HepG2 (cell line): ENCODE measurements around the gene FSTL1. TPM values are rescaled to one million over a fixed set of nuclear protein-coding genes. Genes with fewer than 3 reads are reported as not detected.
A peak's percentile ranks its signal among the peaks of the same experiment; 100 is the strongest.

ENCODE experiments used
- BRD4 ChIP-seq: sonication (generic); formaldehyde crosslinking; IDR thresholded peaks from 2 replicates; pipeline ENCODE4 v1.4.0; 2020; ENCODE audit warnings: missing genetic modification reagents
- CREB1 ChIP-seq, 2 experiments: fragments of 450-650 bp in 1 of 2; IDR thresholded peaks; 2 replicates each; pipeline ENCODE4 v1.6.1; 2016 to 2017; ENCODE audit warnings: control low read depth in 1 of 2, mild to moderate bottlenecking in 1 of 2, missing compliant biosample characterization in 1 of 2, missing genetic modification characterization in 1 of 2
- CREM ChIP-seq, 2 experiments: sonication (generic) in 1 of 2; formaldehyde crosslinking in 1 of 2; IDR thresholded peaks; 2 replicates each; pipeline versions ENCODE4 v1.4.0 to v1.6.1; 2016 to 2020; ENCODE audit warnings: antibody characterized with exemption in 1 of 2, mild to moderate bottlenecking in 1 of 2, missing genetic modification reagents in 1 of 2
- ERF ChIP-seq: IDR thresholded peaks from 2 replicates; pipeline ENCODE4 v1.6.1; 2018; ENCODE audit warnings: missing biosample characterization, missing genetic modification reagents
- ETV5 ChIP-seq: IDR thresholded peaks from 2 replicates; pipeline ENCODE4 v1.6.1; 2018; ENCODE audit warnings: missing biosample characterization, missing genetic modification reagents, inconsistent platforms, borderline replicate concordance
- FOXM1 ChIP-seq: sonication (generic); formaldehyde crosslinking; IDR thresholded peaks from 2 replicates; pipeline ENCODE4 v1.5.0; 2020; ENCODE audit warnings: missing genetic modification reagents
- GATA4 ChIP-seq: sonication (generic); IDR thresholded peaks from 2 replicates; pipeline ENCODE4 v1.6.1; 2016; ENCODE audit warnings: antibody characterized with exemption, low read depth, borderline replicate concordance
- GFI1 ChIP-seq: sonication (generic); formaldehyde crosslinking; IDR thresholded peaks from 2 replicates; pipeline ENCODE4 v1.5.0; 2020; ENCODE audit warnings: missing genetic modification reagents, mild to moderate bottlenecking, borderline replicate concordance
- HDAC2 ChIP-seq: sonication (generic); formaldehyde crosslinking; IDR thresholded peaks from 2 replicates; pipeline ENCODE4 v1.4.0; 2020; ENCODE audit warnings: missing genetic modification reagents
- NFYC ChIP-seq: IDR thresholded peaks from 2 replicates; pipeline ENCODE4 v1.6.1; 2016; ENCODE audit warnings: missing genetic modification reagents, missing compliant biosample characterization
- NR2C2 ChIP-seq: sonication (generic); formaldehyde crosslinking; IDR thresholded peaks from 2 replicates; pipeline ENCODE4 v1.4.0; 2020; ENCODE audit warnings: missing genetic modification reagents, mild to moderate bottlenecking, moderate library complexity, borderline replicate concordance
- PHF8 ChIP-seq: sonication (generic); formaldehyde crosslinking; IDR thresholded peaks from 2 replicates; pipeline ENCODE4 v1.5.0; 2020; ENCODE audit warnings: missing genetic modification reagents
- RFXAP ChIP-seq: sonication (generic); formaldehyde crosslinking; IDR thresholded peaks from 2 replicates; pipeline ENCODE4 v1.4.0; 2020; ENCODE audit warnings: missing genetic modification reagents, borderline replicate concordance
- SAP130 ChIP-seq: IDR thresholded peaks from 2 replicates; pipeline ENCODE4 v1.6.1; 2016; ENCODE audit warnings: low read depth
- SMC3 ChIP-seq: IDR thresholded peaks from 2 replicates; pipeline ENCODE4 v1.6.1; 2011; ENCODE audit warnings: low read length, improper control_type of control experiment
- SNRNP70 ChIP-seq: fragments of 200-400 bp; formaldehyde crosslinking; IDR thresholded peaks from 2 replicates; pipeline ENCODE4 v1.6.1; 2017; ENCODE audit warnings: mild to moderate bottlenecking, low read depth, low read length, moderate library complexity
- STAT5B ChIP-seq: sonication (generic); formaldehyde crosslinking; IDR thresholded peaks from 2 replicates; pipeline ENCODE4 v1.4.0; 2020; ENCODE audit warnings: missing genetic modification reagents
- XRCC5 ChIP-seq: fragments of 200-400 bp; formaldehyde crosslinking; optimal IDR thresholded peaks from 2 replicates; pipeline ENCODE3; 2017; ENCODE audit warnings: mild to moderate bottlenecking, low read length
- ZMYM4 ChIP-seq: sonication (generic); formaldehyde crosslinking; IDR thresholded peaks from 2 replicates; pipeline ENCODE4 v1.8.1; 2023; ENCODE audit warnings: mild to moderate bottlenecking, missing genetic modification reagents
- ZNF224 ChIP-seq: sonication (generic); formaldehyde crosslinking; IDR thresholded peaks from 2 replicates; pipeline ENCODE4 v1.5.0; 2020; ENCODE audit warnings: mild to moderate bottlenecking, missing genetic modification reagents
- ZNF230 ChIP-seq: sonication (generic); formaldehyde crosslinking; IDR thresholded peaks from 2 replicates; pipeline ENCODE4 v1.4.0; 2020; ENCODE audit warnings: mild to moderate bottlenecking, missing genetic modification reagents
- ZNF263 ChIP-seq: sonication (generic); formaldehyde crosslinking; IDR thresholded peaks from 2 replicates; pipeline ENCODE4 v1.4.0; 2020; ENCODE audit warnings: missing genetic modification reagents
- ZNF563 ChIP-seq: sonication (generic); formaldehyde crosslinking; IDR thresholded peaks from 2 replicates; pipeline ENCODE4 v1.8.0; 2022; ENCODE audit warnings: mild to moderate bottlenecking, moderate library complexity, missing genetic modification reagents
- polyA plus RNA-seq, 8 experiments: library from polyadenylated mRNA; depleted of rRNA in 3 of 8; stranded (reverse) in 7 of 8; unstranded in 1 of 8; fragments of >200 nt; fragmentation: Illumina TruSeq in 4 of 8; extraction: Trizol in 4 of 8; gene quantifications; 2 replicates each; pipeline versions ENCODE4 v1.2.1 to v1.2.3, GENCODE V29; 2011 to 2016; ENCODE audit warnings: low read depth in 4 of 8, missing spikeins in 1 of 8, mixed read lengths in 1 of 8; ENCODE audit not compliant: insufficient read depth in 1 of 8
- total RNA-seq, 5 experiments: library from RNA; depleted of rRNA; stranded (reverse); fragments of >200 nt; fragmentation: Illumina TruSeq; extraction: Trizol; gene quantifications; 2 replicates each; pipeline ENCODE4 v1.2.3, GENCODE V29; 2016; ENCODE audit warnings: low read depth in 1 of 5
- TF ChIP-seq, protein P1 (sequence below): IDR thresholded peaks from 2 replicates; pipeline ENCODE4 v1.6.1; 2018; ENCODE audit warnings: missing genetic modification reagents
- TF ChIP-seq, protein P2 (sequence below): sonication (generic); formaldehyde crosslinking; IDR thresholded peaks from 2 replicates; pipeline ENCODE4 v1.4.0; 2020; ENCODE audit warnings: missing genetic modification reagents
- TF ChIP-seq, protein P3 (sequence below): sonication (generic); formaldehyde crosslinking; IDR thresholded peaks from 2 replicates; pipeline ENCODE4 v1.5.0; 2020; ENCODE audit warnings: mild to moderate bottlenecking, missing genetic modification reagents

The FSTL1 gene
- total and polyA plus RNA-seq, 2 of the 13 experiments (the other 11 are each of a cell fraction or from before 2014, with no cell fraction given), result 0.07 to 0.29 TPM

DNA sequence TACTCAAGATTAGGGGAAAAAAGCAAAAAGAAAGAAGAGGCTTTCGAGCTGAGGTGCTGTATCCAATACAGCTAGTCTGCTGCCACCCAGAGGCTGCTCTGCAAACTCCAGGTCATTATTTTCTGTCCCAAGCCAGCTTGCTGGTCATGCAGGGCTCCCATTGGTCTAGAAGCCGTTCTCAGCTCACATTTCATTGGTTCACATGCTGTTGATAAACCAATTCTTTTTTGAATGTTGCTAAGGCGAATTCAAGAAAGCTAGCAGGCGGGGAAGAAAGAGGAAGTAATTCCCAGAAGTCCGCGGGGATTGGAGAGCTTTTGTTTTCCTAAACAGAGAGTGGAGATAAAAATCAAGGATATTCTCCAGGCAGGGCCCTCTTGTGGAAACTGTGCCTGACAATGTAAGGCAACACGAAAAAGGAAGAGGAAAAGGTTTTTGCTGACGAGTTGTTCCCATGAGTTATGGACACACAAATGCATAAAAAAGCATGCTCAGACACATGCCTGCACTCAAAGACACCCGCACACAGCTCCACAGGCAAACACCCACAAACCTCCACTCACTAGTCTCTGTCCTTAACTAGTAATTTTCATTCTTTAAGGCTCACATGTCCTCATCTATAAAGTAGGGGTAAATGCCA, 33.4 kb downstream of the FSTL1 start (continued):
- TF ChIP-seq, protein P1, sequence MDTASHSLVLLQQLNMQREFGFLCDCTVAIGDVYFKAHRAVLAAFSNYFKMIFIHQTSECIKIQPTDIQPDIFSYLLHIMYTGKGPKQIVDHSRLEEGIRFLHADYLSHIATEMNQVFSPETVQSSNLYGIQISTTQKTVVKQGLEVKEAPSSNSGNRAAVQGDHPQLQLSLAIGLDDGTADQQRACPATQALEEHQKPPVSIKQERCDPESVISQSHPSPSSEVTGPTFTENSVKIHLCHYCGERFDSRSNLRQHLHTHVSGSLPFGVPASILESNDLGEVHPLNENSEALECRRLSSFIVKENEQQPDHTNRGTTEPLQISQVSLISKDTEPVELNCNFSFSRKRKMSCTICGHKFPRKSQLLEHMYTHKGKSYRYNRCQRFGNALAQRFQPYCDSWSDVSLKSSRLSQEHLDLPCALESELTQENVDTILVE (CRISPR knock-in tag), result 0 out of 2 replicates have a peak, but pooled peaks have one; percentile 37
- peak; percentile 82 for TF ChIP-seq SMC3
- no peak for TF ChIP-seq BRD4 (CRISPR knock-in tag)
- TF ChIP-seq ZNF263 (CRISPR knock-in tag), result no peak
- TF ChIP-seq GFI1 (CRISPR knock-in tag), result no peak
- TF ChIP-seq, protein P2, sequence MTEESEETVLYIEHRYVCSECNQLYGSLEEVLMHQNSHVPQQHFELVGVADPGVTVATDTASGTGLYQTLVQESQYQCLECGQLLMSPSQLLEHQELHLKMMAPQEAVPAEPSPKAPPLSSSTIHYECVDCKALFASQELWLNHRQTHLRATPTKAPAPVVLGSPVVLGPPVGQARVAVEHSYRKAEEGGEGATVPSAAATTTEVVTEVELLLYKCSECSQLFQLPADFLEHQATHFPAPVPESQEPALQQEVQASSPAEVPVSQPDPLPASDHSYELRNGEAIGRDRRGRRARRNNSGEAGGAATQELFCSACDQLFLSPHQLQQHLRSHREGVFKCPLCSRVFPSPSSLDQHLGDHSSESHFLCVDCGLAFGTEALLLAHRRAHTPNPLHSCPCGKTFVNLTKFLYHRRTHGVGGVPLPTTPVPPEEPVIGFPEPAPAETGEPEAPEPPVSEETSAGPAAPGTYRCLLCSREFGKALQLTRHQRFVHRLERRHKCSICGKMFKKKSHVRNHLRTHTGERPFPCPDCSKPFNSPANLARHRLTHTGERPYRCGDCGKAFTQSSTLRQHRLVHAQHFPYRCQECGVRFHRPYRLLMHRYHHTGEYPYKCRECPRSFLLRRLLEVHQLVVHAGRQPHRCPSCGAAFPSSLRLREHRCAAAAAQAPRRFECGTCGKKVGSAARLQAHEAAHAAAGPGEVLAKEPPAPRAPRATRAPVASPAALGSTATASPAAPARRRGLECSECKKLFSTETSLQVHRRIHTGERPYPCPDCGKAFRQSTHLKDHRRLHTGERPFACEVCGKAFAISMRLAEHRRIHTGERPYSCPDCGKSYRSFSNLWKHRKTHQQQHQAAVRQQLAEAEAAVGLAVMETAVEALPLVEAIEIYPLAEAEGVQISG (CRISPR knock-in tag), result peak; percentile 25; the same call in 1 of the 2 replicates
- peak; percentile 54; the same call in 1 of the 2 replicates for TF ChIP-seq NR2C2 (CRISPR knock-in tag)
- TF ChIP-seq SAP130, result peak; percentile 12; the same call in 1 of the 2 replicates
- TF ChIP-seq ZMYM4, result peak; percentile 86
- TF ChIP-seq RFXAP, result peak; percentile 99
- TF ChIP-seq ZNF224 (CRISPR knock-in tag), result 0 out of 2 replicates have a peak, but pooled peaks have one; percentile 32
- TF ChIP-seq CREM (IDR thresholded peaks at IDR 0.05), result peak; percentile 35; the same call in 1 of the 2 replicates
- TF ChIP-seq CREM (CRISPR knock-in tag; IDR thresholded peaks at IDR 0.05), result no peak
- peak; percentile 39; the same call in 1 of the 2 replicates for TF ChIP-seq PHF8 (CRISPR knock-in tag)
- TF ChIP-seq ZNF563 (CRISPR knock-in tag), result no peak
- TF ChIP-seq, protein P3, sequence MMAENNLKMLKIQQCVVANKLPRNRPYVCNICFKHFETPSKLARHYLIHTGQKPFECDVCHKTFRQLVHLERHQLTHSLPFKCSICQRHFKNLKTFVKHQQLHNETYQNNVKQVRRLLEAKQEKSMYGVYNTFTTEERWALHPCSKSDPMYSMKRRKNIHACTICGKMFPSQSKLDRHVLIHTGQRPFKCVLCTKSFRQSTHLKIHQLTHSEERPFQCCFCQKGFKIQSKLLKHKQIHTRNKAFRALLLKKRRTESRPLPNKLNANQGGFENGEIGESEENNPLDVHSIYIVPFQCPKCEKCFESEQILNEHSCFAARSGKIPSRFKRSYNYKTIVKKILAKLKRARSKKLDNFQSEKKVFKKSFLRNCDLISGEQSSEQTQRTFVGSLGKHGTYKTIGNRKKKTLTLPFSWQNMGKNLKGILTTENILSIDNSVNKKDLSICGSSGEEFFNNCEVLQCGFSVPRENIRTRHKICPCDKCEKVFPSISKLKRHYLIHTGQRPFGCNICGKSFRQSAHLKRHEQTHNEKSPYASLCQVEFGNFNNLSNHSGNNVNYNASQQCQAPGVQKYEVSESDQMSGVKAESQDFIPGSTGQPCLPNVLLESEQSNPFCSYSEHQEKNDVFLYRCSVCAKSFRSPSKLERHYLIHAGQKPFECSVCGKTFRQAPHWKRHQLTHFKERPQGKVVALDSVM (CRISPR knock-in tag), result no peak
- TF ChIP-seq CREB1 (IDR thresholded peaks at IDR 0.05), result no peak
- TF ChIP-seq CREB1 (CRISPR knock-in tag; IDR thresholded peaks at IDR 0.05), result peak; percentile 57; the same call in 1 of the 2 replicates
- TF ChIP-seq FOXM1 (CRISPR knock-in tag), result peak; percentile 75; the same call in 1 of the 2 replicates
- TF ChIP-seq SNRNP70, result no peak
- TF ChIP-seq XRCC5, result peak; percentile 66
- no peak for TF ChIP-seq HDAC2 (CRISPR knock-in tag)
- TF ChIP-seq ZNF230, result 0 out of 2 replicates have a peak, but pooled peaks have one; percentile 52
- TF ChIP-seq ERF (CRISPR knock-in tag), result 0 out of 2 replicates have a peak, but pooled peaks have one; percentile 38
- peak; percentile 83 for TF ChIP-seq NFYC (CRISPR knock-in tag)
- TF ChIP-seq ETV5 (CRISPR knock-in tag), result no peak
- TF ChIP-seq STAT5B (CRISPR knock-in tag), result no peak
- TF ChIP-seq GATA4, result no peak
